OCI-LY3 (cell line): Measurements from ENCODE around the gene TAF3.

Experiments used
- H2AFZ ChIP-seq: fragments of 200-600, 300-600 bp; shearing (Covaris generic); 2 replicates; pipeline ENCODE4 v1.6.0; 2014; ENCODE audit warnings: antibody characterized with exemption, low read depth, low read length
- H3K27ac ChIP-seq: fragments of 200-600, 300-600 bp; sonication (generic); 2 replicates; pipeline ENCODE4 v1.5.1; 2014; ENCODE audit warnings: mild to moderate bottlenecking, low read length, moderate library complexity, mixed read lengths
- H3K27me3 ChIP-seq: fragments of 200-600, 300-600 bp; sonication (generic); 2 replicates; pipeline ENCODE4 v1.6.1; 2014; ENCODE audit warnings: low read depth, low read length, mixed read lengths
- H3K36me3 ChIP-seq: fragments of 200-600, 300-600 bp; sonication (generic); replicated peaks from 2 replicates; pipeline ENCODE3; 2014; ENCODE audit warnings: low read depth, low read length, mixed read lengths
- H3K4me1 ChIP-seq: fragments of 300-600, 200-600 bp; sonication (generic); 2 replicates; pipeline ENCODE4 v1.6.1; 2014; ENCODE audit warnings: low read length, mixed read lengths
- H3K4me2 ChIP-seq: fragments of 200-600, 300-600 bp; sonication (generic); 2 replicates; pipeline ENCODE4 v1.6.1; 2014; ENCODE audit warnings: low read length, mixed read lengths
- H3K4me3 ChIP-seq: fragments of 300-600, 200-600 bp; sonication (generic); 2 replicates; pipeline ENCODE4 v1.5.1; 2014; ENCODE audit warnings: antibody characterized with exemption, mild to moderate bottlenecking, low read length, moderate library complexity
- H3K79me2 ChIP-seq: fragments of 300-600, 200-600 bp; shearing (Covaris generic); 2 replicates; pipeline ENCODE4 v1.6.1; 2014; ENCODE audit warnings: mild to moderate bottlenecking, low read length, mixed read lengths
- H3K9ac ChIP-seq: fragments of 300-600, 200-600 bp; shearing (Covaris generic); 2 replicates; pipeline ENCODE4 v1.6.0; 2014; ENCODE audit warnings: mild to moderate bottlenecking, low read length, moderate library complexity
- H3K9me3 ChIP-seq: fragments of 200-600, 300-600 bp; shearing (Covaris generic); 2 replicates; pipeline ENCODE4 v1.6.1; 2014; ENCODE audit warnings: low read length, mixed read lengths; ENCODE audit not compliant: insufficient read depth
- H4K20me1 ChIP-seq: fragments of 200-600, 300-600 bp; sonication (generic); 2 replicates; pipeline ENCODE4 v1.6.1; 2016; ENCODE audit warnings: low read length, mixed read lengths; ENCODE audit not compliant: insufficient read depth
- CTCF ChIP-seq: fragments of 200-600, 300-600 bp; sonication (generic); IDR thresholded peaks from 2 replicates; pipeline ENCODE4 v1.5.1; 2014; ENCODE audit warnings: antibody characterized with exemption, low read length, low read depth
- EZH2phosphoT487 ChIP-seq: fragments of 200-600 bp; shearing (Covaris generic); IDR thresholded peaks from 2 replicates; pipeline ENCODE4 v1.6.1; 2018; ENCODE audit warnings: antibody characterized with exemption, mixed run types, low read depth

Gene TAF3

GRCh38 chr10:8041284-8041991 lies 223.1 kb downstream of the TAF3 start:
- H4K20me1 ChIP-seq, result no peaks in the 10 kb centered on the region
- peaks cover 8% of the 10 kb centered on the region for H3K4me1 ChIP-seq
- H3K27ac ChIP-seq, result no peak overlapping the region
- H2AFZ ChIP-seq, result no peak overlapping the region
- no peak for TF ChIP-seq CTCF
- H3K79me2 ChIP-seq, result no peaks in the 10 kb centered on the region
- H3K27me3 ChIP-seq, result peaks cover 14% of the 10 kb centered on the region
- H3K9ac ChIP-seq, result no peak overlapping the region
- H3K4me3 ChIP-seq, result no peak overlapping the region
- no peaks in the 10 kb centered on the region for H3K36me3 ChIP-seq
- no peaks in the 10 kb centered on the region for H3K9me3 ChIP-seq
- no peak overlapping the region for H3K4me2 ChIP-seq

- H3K4me3 ChIP-seq, result peak overlapping the region; percentile 38
- peak overlapping the region; percentile 41 for H2AFZ ChIP-seq
- H3K4me2 ChIP-seq, result peak overlapping the region; percentile 48
- H4K20me1 ChIP-seq, result no peaks in the 10 kb centered on the region
- peaks cover 8% of the 10 kb centered on the region for H3K4me1 ChIP-seq
- H3K27me3 ChIP-seq, result peaks cover 14% of the 10 kb centered on the region
- H3K9me3 ChIP-seq, result no peaks in the 10 kb centered on the region
- H3K27ac ChIP-seq, result no peak overlapping the region
- H3K9ac ChIP-seq, result no peak overlapping the region
- H3K36me3 ChIP-seq, result no peaks in the 10 kb centered on the region
- TF ChIP-seq EZH2phosphoT487 (no peak), CTCF (no peak)
- no peaks in the 10 kb centered on the region for H3K79me2 ChIP-seq
Observed at GRCh38 chr10:8041992-8042720, 223.9 kb downstream of the TAF3 start.

DNA sequence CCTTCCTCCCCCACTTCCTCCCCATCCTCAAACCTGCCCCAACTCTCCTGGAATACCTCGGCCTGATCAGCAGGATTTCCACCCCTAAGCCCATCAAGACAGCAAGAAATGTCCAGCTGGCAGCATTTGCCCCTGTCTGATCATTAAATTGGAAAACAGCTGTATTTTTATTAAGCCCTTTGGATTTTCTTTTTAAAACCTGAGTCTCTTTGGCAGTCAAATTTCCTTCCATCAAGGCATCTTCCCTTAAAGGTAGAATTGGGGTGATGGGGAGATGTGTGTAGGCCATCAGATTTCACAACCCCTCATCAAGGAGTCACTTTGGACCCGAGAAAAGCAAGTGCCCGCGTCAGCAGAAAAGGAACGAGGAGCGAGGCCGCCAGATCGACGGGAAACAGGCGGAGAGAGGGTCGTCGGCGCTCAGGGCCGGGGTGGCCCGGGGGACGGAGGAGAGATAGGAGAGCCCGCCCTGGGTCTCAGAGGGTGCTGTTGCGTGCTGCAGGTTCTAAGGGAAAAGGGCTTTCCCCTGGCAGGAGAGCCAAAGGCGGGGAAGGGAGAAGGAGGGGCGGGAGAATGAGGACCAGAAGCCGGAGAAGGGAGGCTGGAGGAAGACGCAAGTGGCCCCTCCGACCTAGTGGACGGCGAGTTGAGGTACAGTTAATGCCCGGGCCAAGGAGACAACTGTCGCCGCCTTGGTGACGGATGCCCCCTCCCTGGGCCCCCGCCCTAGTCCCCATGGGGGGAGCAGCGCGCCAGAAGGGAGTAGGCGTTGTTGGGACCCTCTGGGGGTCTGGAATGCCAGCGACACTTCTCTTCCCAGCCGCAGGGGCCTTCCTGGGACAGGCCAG lies 224.6 kb downstream of the TAF3 start:
- H2AFZ ChIP-seq, result peak overlapping the region; percentile 41
- H3K79me2 ChIP-seq, result no peaks in the 10 kb centered on the region
- peak overlapping the region; percentile 48 for H3K4me2 ChIP-seq
- H3K36me3 ChIP-seq, result no peaks in the 10 kb centered on the region
- TF ChIP-seq CTCF, result no peak
- no peak for TF ChIP-seq EZH2phosphoT487
- peaks cover 14% of the 10 kb centered on the region for H3K27me3 ChIP-seq
- H3K4me3 ChIP-seq, result peak overlapping the region; percentile 38
- H3K4me1 ChIP-seq, result peaks cover 9% of the 10 kb centered on the region
- no peak overlapping the region for H3K9ac ChIP-seq
- H3K9me3 ChIP-seq, result no peaks in the 10 kb centered on the region
- H4K20me1 ChIP-seq, result no peaks in the 10 kb centered on the region
- no peak overlapping the region for H3K27ac ChIP-seq
